ENCODE results near the gene ACCSL.

ACCSL gene

GRCh38 chr11:44047931-44048431, at the start of gene ACCSL:
Gene ACCSL, plus strand, starts transcription at chr11:44047981. Its CDS starts 56 bp downstream, at chr11:44048037.
- Histone ChIP-seq H3K4me3 (ENCODE audit: low read length) (no peak within 1 kb of the TSS), H3K4me1 (ENCODE audit: control insufficient read depth, insufficient read depth, low read length) (peaks cover 4% of the 10 kb centered on the region), H3K36me3 (ENCODE audit: control insufficient read depth, insufficient read depth, low read length, severe bottlenecking) (no peaks in the 10 kb centered on the region), H3K9me3 (ENCODE audit: control insufficient read depth, low read length) (no peaks in the 10 kb centered on the region), H3K27me3 (replicated peaks; ENCODE audit: control insufficient read depth, insufficient read depth, low read length) (peaks cover 12% of the 10 kb centered on the region), H3K9ac (ENCODE audit: low read length) (no peak within 1 kb of the TSS)
- no peak for DNase-seq (ENCODE audit: low read depth)

DNA sequence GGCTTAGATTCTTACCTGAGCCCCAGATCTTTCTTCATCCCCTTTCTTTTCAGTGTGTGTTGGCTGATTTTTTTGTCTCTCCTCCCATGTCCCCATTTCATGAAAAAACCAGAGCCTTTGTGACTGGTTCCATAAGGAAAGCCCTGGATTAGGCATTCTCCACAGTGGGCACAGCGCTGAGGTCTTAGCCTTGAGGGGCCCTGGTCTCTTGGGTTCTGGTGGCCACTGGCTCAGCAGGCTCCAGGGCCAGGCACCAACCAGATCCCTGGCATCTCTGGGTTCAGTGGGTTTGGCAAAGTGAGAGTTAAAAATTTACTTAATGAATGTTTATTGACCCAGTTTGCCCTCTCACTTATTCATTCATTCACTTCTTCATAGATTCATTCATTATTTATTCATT, 49.5 kb upstream of the ACCSL start:
- H3K9ac ChIP-seq (ENCODE audit: low read length): no peak overlapping the region
- H3K36me3 ChIP-seq (ENCODE audit: control insufficient read depth, insufficient read depth, low read length, severe bottlenecking): no peaks in the 10 kb centered on the region
- H3K4me3 ChIP-seq (ENCODE audit: low read length): no peak overlapping the region
- H3K4me1 ChIP-seq (ENCODE audit: control insufficient read depth, insufficient read depth, low read length): peaks cover 20% of the 10 kb centered on the region
- H3K27me3 ChIP-seq (replicated peaks; ENCODE audit: control insufficient read depth, insufficient read depth, low read length): no peaks in the 10 kb centered on the region
- no peak for DNase-seq (ENCODE audit: low read depth)
- peaks cover 10% of the 10 kb centered on the region for H3K9me3 ChIP-seq (ENCODE audit: control insufficient read depth, low read length)

DNA sequence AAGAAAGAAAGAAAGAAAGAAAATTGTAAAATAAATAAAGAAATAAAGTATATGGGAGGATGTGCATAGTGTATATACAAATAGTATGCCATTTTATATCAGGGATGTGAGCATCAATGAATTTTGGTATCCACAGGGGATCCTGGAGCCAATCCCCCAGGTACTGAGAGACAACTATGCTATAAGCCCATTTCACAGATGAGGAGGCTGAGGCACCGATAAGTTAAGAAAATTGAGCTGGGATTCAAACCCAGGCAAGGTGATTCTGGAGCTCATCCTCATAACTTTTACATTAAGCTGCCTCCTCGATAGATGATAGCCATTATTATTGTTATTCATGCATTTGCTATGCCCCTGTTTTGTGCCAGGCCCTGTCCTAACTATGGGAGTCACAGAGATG, 47.0 kb upstream of the ACCSL start:
- Histone ChIP-seq H3K9me3 (ENCODE audit: control insufficient read depth, low read length) (peaks cover 10% of the 10 kb centered on the region), H3K36me3 (ENCODE audit: control insufficient read depth, insufficient read depth, low read length, severe bottlenecking) (no peaks in the 10 kb centered on the region), H3K4me1 (ENCODE audit: control insufficient read depth, insufficient read depth, low read length) (peaks cover 20% of the 10 kb centered on the region), H3K4me3 (ENCODE audit: low read length) (no peak overlapping the region), H3K9ac (ENCODE audit: low read length) (no peak overlapping the region), H3K27me3 (replicated peaks; ENCODE audit: control insufficient read depth, insufficient read depth, low read length) (no peaks in the 10 kb centered on the region)
- DNase-seq (ENCODE audit: low read depth): no peak

DNA sequence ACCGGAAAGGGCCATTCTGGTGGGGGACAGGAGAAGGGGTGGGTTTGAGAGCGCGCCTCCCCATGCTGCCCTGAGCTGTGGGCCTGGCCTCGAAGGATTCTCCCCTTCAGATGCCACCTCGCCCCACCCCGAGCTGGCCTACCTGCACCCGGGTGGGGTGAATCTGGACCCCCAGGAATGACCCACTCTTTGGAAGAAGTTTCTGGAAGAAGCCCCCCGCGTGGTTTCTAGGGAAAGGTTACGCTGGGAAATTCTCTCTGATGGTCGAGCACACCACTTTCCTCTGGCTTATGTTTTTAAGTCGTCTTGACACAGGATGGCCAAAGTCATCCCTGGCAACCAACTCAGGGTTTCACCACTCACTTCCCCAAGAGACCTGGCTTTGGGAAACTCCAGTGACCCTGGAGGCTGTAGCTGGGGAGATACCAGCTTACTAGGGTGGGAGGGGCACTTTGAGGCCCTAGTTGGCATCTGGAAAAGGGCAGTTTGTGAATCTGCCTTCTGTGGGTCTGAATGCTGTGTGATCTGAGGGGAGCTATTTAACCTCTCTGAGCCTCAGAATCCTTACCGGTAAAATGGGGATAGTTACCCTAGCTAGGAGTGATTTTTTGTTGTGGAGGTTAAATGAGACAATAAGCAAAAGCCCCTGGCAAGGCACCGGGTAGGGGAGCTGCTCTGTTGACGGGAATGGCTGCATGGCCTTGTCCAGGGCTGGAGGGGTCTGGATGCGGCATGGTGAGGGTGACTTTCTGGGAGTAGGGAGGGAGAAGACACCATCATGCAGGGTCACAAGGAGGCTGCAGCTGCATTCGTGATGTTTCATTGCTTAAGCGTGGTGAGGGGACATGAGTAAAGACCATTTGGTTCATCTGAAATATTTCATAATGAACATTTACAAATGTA, 45.3 kb upstream of the ACCSL start:
- DNase-seq (ENCODE audit: low read depth): no peak

GRCh38 chr11:44003736-44004451, 43.9 kb upstream of the ACCSL start:
- peaks cover 5% of the 10 kb centered on the region for H3K9me3 ChIP-seq (ENCODE audit: control insufficient read depth, low read length)
- no peaks in the 10 kb centered on the region for H3K36me3 ChIP-seq (ENCODE audit: control insufficient read depth, insufficient read depth, low read length, severe bottlenecking)
- H3K27me3 ChIP-seq (replicated peaks; ENCODE audit: control insufficient read depth, insufficient read depth, low read length): no peaks in the 10 kb centered on the region
- H3K9ac ChIP-seq (ENCODE audit: low read length): no peak overlapping the region
- no peak for DNase-seq (ENCODE audit: low read depth)
- H3K4me1 ChIP-seq (ENCODE audit: control insufficient read depth, insufficient read depth, low read length): peaks cover 20% of the 10 kb centered on the region
- H3K4me3 ChIP-seq (ENCODE audit: low read length): no peak overlapping the region

More for the DNA sequence above, 45.3 kb upstream of the ACCSL start:
- H3K36me3 ChIP-seq (ENCODE audit: control insufficient read depth, insufficient read depth, low read length, severe bottlenecking): no peaks in the 10 kb centered on the region
- no peak overlapping the region for H3K9ac ChIP-seq (ENCODE audit: low read length)
- peaks cover 20% of the 10 kb centered on the region for H3K4me1 ChIP-seq (ENCODE audit: control insufficient read depth, insufficient read depth, low read length)
- H3K9me3 ChIP-seq (ENCODE audit: control insufficient read depth, low read length): peaks cover 5% of the 10 kb centered on the region
- no peaks in the 10 kb centered on the region for H3K27me3 ChIP-seq (replicated peaks; ENCODE audit: control insufficient read depth, insufficient read depth, low read length)
- H3K4me3 ChIP-seq (ENCODE audit: low read length): no peak overlapping the region

- no peak overlapping the region for H3K4me3 ChIP-seq (ENCODE audit: low read length)
- DNase-seq (ENCODE audit: low read depth): no peak
- H3K9ac ChIP-seq (ENCODE audit: low read length): no peak overlapping the region
- H3K27me3 ChIP-seq (replicated peaks; ENCODE audit: control insufficient read depth, insufficient read depth, low read length): no peaks in the 10 kb centered on the region
- no peaks in the 10 kb centered on the region for H3K9me3 ChIP-seq (ENCODE audit: control insufficient read depth, low read length)
- peaks cover 20% of the 10 kb centered on the region for H3K4me1 ChIP-seq (ENCODE audit: control insufficient read depth, insufficient read depth, low read length)
- H3K36me3 ChIP-seq (ENCODE audit: control insufficient read depth, insufficient read depth, low read length, severe bottlenecking): no peaks in the 10 kb centered on the region
Measured at GRCh38 chr11:44004452-44005062, 43.2 kb upstream of the ACCSL start.

- H3K9ac ChIP-seq (ENCODE audit: low read length): no peak overlapping the region
- no peaks in the 10 kb centered on the region for H3K27me3 ChIP-seq (replicated peaks; ENCODE audit: control insufficient read depth, insufficient read depth, low read length)
- H3K4me1 ChIP-seq (ENCODE audit: control insufficient read depth, insufficient read depth, low read length): peaks cover 21% of the 10 kb centered on the region
- no peak overlapping the region for H3K4me3 ChIP-seq (ENCODE audit: low read length)
- H3K36me3 ChIP-seq (ENCODE audit: control insufficient read depth, insufficient read depth, low read length, severe bottlenecking): no peaks in the 10 kb centered on the region
- no peak for DNase-seq (ENCODE audit: low read depth)
- no peaks in the 10 kb centered on the region for H3K9me3 ChIP-seq (ENCODE audit: control insufficient read depth, low read length)
Measured at GRCh38 chr11:44005063-44005701, 42.6 kb upstream of the ACCSL start.

DNA sequence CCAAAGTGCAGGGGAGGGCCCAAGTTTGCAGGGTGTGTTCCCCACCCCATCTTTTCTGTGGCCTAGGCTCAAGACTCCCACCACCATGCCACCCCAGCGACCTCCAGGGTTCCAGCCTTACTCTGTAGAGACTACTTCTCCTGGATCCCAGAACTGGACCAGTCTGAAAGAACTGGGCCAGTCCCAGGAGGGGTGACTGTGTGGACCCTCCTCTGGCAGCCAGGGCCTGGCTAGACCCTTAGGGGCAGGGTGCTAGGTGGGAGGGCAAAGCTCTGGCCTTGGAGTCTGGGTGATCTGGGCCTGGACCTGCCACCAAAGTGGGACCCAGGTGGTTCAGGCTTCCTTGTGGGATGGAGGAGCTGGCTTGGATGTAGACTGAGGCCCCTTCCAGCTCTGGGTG, 41.8 kb upstream of the ACCSL start:
- H3K9ac ChIP-seq (ENCODE audit: low read length): no peak overlapping the region
- H3K4me3 ChIP-seq (ENCODE audit: low read length): no peak overlapping the region
- no peaks in the 10 kb centered on the region for H3K27me3 ChIP-seq (replicated peaks; ENCODE audit: control insufficient read depth, insufficient read depth, low read length)
- no peaks in the 10 kb centered on the region for H3K9me3 ChIP-seq (ENCODE audit: control insufficient read depth, low read length)
- H3K4me1 ChIP-seq (ENCODE audit: control insufficient read depth, insufficient read depth, low read length): peaks cover 29% of the 10 kb centered on the region
- H3K36me3 ChIP-seq (ENCODE audit: control insufficient read depth, insufficient read depth, low read length, severe bottlenecking): no peaks in the 10 kb centered on the region
- no peak for DNase-seq (ENCODE audit: low read depth)

- Histone ChIP-seq H3K36me3 (ENCODE audit: control insufficient read depth, insufficient read depth, low read length, severe bottlenecking) (no peaks in the 10 kb centered on the region), H3K9me3 (ENCODE audit: control insufficient read depth, low read length) (no peaks in the 10 kb centered on the region), H3K4me3 (ENCODE audit: low read length) (no peak overlapping the region), H3K9ac (ENCODE audit: low read length) (no peak overlapping the region), H3K4me1 (ENCODE audit: control insufficient read depth, insufficient read depth, low read length) (peaks cover 29% of the 10 kb centered on the region), H3K27me3 (replicated peaks; ENCODE audit: control insufficient read depth, insufficient read depth, low read length) (no peaks in the 10 kb centered on the region)
- DNase-seq (ENCODE audit: low read depth): no peak
Measured at GRCh38 chr11:44006917-44007361, 40.8 kb upstream of the ACCSL start.

DNA sequence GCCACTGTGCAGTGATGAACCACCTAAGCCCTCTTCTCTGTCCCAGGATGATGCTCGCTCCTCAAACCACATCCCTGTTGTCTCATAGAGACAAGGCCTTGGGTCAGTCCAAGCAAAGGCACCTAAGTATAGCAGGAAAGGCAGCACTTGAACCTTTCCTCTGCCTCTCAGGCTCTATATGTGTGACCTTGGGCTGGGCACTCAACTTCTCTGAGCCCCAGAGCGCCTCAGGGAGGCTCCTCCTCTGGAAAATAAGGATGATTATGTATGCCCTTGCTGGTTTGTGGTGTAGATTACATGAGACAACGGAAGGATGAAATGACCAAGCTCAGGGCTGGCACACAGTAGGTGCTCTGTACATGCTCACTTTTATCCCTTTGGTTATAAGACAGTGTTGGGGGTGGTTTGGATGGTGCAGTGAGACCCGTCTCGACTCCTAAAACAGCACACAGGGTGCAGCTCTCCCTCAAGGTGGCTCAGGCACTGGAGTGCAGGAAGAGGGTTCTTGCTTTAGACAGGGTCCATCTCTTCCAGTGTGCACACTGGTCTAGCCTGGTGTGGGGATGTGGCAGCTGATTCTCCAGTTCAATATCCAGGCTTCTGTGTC, 40.2 kb upstream of the ACCSL start:
- Histone ChIP-seq H3K4me3 (ENCODE audit: low read length) (no peak overlapping the region), H3K4me1 (ENCODE audit: control insufficient read depth, insufficient read depth, low read length) (peaks cover 22% of the 10 kb centered on the region), H3K27me3 (replicated peaks; ENCODE audit: control insufficient read depth, insufficient read depth, low read length) (no peaks in the 10 kb centered on the region), H3K36me3 (ENCODE audit: control insufficient read depth, insufficient read depth, low read length, severe bottlenecking) (no peaks in the 10 kb centered on the region), H3K9ac (ENCODE audit: low read length) (no peak overlapping the region), H3K9me3 (ENCODE audit: control insufficient read depth, low read length) (no peaks in the 10 kb centered on the region)
- no peak for DNase-seq (ENCODE audit: low read depth)
